ENCODE results near the gene DTNBP1. TPM values are rescaled to one million over a fixed set of nuclear protein-coding genes. Genes with fewer than 3 reads are reported as not detected.

DTNBP1 gene
- total RNA-seq, 1 donor from 2014 or later = 19.2 TPM

GRCh38 chr6:15501826-15502445 is 160.9 kb downstream of the DTNBP1 start:
- Histone ChIP-seq H3K27ac (replicated peaks) (peak overlapping the region; percentile 69), H3K4me3 (peak overlapping the region; percentile 8), H3K27me3 (ENCODE audit: low read depth) (no peaks in the 10 kb centered on the region), H3K36me3 (peaks cover 19% of the 10 kb centered on the region), H3K9me3 (replicated peaks) (no peaks in the 10 kb centered on the region), H3K4me1 (peaks cover 74% of the 10 kb centered on the region)
- no peak for TF ChIP-seq CTCF (IDR thresholded peaks at IDR 0.05; ENCODE audit: borderline replicate concordance)
- DNase-seq = peak; percentile 55
- intact Hi-C loops (cut with micrococcal nuclease) = loop anchor here (10.0 kb wide), 1 partner anchor 123 kb away; no protein-coding TSS in a partner anchor

DNA sequence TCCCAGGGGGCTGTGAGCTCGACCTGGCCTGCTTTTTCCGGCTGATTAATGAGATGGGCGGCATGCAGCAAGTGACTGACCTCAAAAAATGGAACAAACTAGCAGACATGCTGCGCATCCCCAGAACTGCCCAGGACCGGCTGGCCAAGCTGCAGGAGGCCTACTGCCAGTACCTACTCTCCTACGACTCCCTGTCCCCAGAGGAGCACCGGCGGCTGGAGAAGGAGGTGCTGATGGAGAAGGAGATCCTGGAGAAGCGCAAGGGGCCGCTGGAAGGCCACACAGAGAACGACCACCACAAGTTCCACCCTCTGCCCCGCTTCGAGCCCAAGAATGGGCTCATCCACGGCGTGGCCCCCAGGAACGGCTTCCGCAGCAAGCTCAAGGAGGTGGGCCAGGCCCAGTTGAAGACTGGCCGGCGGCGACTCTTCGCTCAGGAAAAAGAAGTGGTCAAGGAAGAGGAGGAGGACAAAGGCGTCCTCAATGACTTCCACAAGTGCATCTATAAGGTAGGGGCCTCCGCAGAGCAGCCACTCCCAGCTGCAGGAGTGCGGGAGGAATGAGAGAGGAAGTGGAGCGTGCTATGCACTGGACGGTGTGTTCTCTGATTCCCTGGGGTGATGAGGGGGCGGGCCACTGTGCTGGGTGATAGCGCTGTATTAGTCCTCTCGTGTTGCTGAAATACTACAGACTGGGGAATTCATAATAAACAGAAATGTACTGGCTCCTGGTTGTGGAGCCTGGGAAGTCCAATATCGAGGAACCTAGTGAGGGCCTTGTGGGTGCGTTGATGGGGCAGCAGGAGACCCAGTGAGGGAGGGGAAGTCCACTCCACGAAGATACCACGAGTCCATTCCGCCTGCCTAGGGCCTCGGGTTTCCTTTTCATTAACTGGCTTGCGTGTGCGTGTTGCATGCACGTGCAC is 161.7 kb downstream of the DTNBP1 start:
- DNase-seq = no peak
- no peaks in the 10 kb centered on the region for H3K27me3 ChIP-seq (ENCODE audit: low read depth)
- intact Hi-C loops (cut with micrococcal nuclease) = loop anchor here (10.0 kb wide), 1 partner anchor 124 kb away; no protein-coding TSS in a partner anchor
- peaks cover 69% of the 10 kb centered on the region for H3K4me1 ChIP-seq
- TF ChIP-seq CTCF (IDR thresholded peaks at IDR 0.05; ENCODE audit: borderline replicate concordance) = no peak
- H3K4me3 ChIP-seq = no peak overlapping the region
- peak overlapping the region; percentile 69 for H3K27ac ChIP-seq (replicated peaks)
- H3K36me3 ChIP-seq = peaks cover 25% of the 10 kb centered on the region
- no peaks in the 10 kb centered on the region for H3K9me3 ChIP-seq (replicated peaks)

DNA sequence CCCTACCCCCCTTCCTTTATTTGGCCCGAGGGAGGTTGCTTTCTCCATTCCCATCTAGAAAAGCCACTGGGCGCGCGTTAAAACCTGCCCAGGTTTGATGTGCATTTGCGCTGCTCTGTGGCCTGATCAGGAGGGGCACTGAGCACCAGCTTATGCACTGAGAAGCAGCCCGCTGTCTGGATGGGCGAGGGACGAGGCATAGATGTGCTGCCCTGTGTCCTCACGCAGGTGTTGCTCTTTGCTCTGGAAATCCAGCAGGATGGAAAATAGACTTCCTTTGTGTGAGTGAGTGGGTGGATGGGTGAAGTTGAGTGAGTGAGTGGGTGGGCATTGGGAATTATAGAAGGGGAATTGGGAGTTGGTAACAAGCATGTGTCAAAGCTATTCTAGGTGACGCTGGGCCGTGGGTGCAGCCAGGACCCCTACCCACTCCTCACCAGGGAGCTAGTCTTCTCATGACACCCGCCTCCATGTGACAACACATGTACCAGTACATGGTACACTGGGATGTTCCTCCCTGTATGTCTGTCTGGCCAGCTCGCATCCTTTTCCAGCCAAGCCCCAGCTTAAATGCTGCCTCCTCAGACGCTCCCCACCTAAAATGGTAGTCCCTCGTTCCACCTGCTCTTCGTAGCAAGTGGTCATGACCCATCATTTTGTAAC is 162.6 kb downstream of the DTNBP1 start:
- peaks cover 69% of the 10 kb centered on the region for H3K4me1 ChIP-seq
- no peak for DNase-seq

DNA sequence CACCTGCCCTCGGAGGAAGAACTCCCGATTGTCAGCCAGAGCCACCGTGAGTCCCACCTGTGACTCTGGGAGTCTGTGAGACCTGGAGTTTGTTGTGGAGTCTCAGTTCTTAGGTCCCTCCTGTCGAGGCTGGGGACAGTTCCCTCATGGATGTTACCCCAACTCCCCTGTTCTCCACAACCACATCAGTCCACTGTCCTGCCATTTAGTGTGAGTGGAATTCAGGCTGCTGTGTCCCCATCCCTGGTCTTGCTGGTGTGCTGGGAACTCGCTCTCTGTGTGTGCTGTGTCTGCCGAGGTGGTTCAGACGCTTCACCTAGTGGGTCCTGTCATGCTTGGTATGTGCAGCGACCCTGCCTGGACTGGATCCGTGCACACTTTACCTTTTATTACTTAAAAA is 163.2 kb downstream of the DTNBP1 start:
- H3K36me3 ChIP-seq = peaks cover 25% of the 10 kb centered on the region
- H3K27ac ChIP-seq (replicated peaks) = no peak overlapping the region
- no peaks in the 10 kb centered on the region for H3K27me3 ChIP-seq (ENCODE audit: low read depth)
- no peaks in the 10 kb centered on the region for H3K9me3 ChIP-seq (replicated peaks)
- peaks cover 69% of the 10 kb centered on the region for H3K4me1 ChIP-seq
- DNase-seq = no peak
- TF ChIP-seq CTCF (IDR thresholded peaks at IDR 0.05; ENCODE audit: borderline replicate concordance) = no peak
- no peak overlapping the region for H3K4me3 ChIP-seq
- intact Hi-C loops (cut with micrococcal nuclease) = no loop called here

More for the DNA sequence above, 162.6 kb downstream of the DTNBP1 start:
- H3K36me3 ChIP-seq = peaks cover 25% of the 10 kb centered on the region
- no peak for TF ChIP-seq CTCF (IDR thresholded peaks at IDR 0.05; ENCODE audit: borderline replicate concordance)
- H3K27me3 ChIP-seq (ENCODE audit: low read depth) = no peaks in the 10 kb centered on the region
- no peak overlapping the region for H3K4me3 ChIP-seq
- no peaks in the 10 kb centered on the region for H3K9me3 ChIP-seq (replicated peaks)
- intact Hi-C loops (cut with micrococcal nuclease) = loop anchor here (10.0 kb wide), 1 partner anchor 125 kb away; no protein-coding TSS in a partner anchor
- no peak overlapping the region for H3K27ac ChIP-seq (replicated peaks)

GRCh38 chr6:15499125-15499524 is 163.7 kb downstream of the DTNBP1 start:
- no peak overlapping the region for H3K4me3 ChIP-seq
- DNase-seq = no peak
- no peaks in the 10 kb centered on the region for H3K9me3 ChIP-seq (replicated peaks)
- TF ChIP-seq CTCF (IDR thresholded peaks at IDR 0.05; ENCODE audit: borderline replicate concordance) = no peak
- peaks cover 66% of the 10 kb centered on the region for H3K4me1 ChIP-seq
- intact Hi-C loops (cut with micrococcal nuclease) = no loop called here
- no peak overlapping the region for H3K27ac ChIP-seq (replicated peaks)
- peaks cover 25% of the 10 kb centered on the region for H3K36me3 ChIP-seq
- H3K27me3 ChIP-seq (ENCODE audit: low read depth) = no peaks in the 10 kb centered on the region

All from left ventricle myocardium inferior (tissue), 1 donor.